HG03342 (cell line): ENCODE data around the gene SAP25.
"Not testable (repeated sequence)": the region's sequence is repeated elsewhere in the genome, so short reads cannot be mapped to it uniquely, and the experiment has no call there.

Experiments
- ATAC-seq: cut with Tn5 transposase; IDR thresholded peaks from one replicate; pipeline ENCODE4 v1.9.1; 2021; ENCODE audit warnings: mild to moderate bottlenecking, moderate library complexity; ENCODE audit not compliant: unreplicated experiment

Gene SAP25

DNA sequence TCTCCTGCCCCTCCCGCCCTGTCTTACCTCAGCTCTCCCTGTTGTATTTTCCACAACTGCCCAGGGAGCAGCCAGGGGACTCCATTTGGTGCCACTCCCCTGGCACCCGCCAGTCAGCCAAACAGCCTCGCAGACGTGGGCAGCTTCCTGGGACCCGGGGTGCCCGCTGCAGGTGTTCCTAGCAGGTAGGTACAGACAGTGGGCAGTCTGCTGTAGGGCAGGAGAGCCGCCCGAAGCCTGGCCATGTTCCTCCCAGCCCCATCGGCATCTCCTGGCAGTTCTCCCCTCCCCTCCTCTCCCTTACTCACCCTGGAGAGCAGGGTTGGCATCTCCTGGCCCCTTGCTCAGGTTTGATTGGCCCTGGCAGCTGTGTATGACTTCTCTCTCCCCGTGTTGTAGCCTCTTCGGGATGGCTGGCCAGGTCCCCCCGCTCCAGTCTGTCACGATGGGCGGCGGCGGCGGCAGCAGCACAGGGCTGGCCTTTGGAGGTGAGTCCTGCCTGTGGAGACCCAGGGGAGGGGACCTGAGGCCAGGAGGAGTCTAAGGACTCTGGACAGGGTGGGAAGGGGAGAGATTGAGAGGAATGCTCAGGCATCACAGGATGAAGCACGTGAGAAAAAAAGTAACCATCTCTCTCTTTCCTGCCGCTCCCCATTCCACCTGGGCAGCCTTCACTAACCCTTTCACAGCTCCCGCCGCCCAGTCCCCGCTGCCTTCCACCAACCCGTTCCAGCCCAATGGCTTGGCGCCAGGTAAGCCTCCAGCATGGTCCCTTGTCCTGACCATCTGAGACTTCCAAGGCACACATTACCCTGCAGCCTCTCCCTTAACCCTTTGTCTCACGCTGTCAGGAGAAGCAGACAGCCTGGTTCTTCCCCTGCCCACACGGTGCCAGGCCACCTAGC, 11.3 kb downstream of the SAP25 start:
- no peak for ATAC-seq

DNA sequence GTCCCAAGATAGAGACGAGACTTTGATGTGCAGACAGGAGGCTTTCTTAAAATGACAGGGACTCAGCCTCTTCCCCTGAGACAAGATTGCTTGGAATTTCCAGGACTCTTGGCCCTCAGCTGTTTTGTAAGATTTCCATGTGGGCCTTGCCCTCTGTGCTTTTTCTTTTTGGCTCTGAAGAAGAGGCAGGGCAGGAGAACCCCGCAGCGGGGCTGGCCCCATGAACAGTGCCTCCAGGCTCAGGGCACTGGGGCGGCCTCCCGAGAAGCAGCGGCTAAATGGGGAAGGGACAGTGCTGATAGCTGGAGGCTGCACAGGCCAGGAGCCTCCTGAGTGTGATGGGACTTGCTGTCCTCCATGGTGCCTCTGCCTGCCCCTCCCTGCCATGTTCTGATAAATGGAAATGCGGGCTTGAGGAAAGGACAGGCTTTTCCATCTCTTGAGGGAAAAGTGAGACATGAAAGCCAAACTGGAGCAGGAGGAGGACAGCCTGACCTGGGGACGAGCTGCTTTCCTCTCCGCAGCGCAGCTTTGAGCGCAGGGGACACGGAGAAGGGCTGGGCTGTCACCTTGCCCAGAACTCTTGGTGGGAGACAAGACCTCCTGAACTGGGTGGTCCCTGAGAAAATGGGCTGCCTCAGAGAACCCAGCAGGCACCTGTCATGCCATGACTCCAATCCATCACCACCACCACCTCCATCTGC, 12.1 kb downstream of the SAP25 start:
- ATAC-seq: no peak

DNA sequence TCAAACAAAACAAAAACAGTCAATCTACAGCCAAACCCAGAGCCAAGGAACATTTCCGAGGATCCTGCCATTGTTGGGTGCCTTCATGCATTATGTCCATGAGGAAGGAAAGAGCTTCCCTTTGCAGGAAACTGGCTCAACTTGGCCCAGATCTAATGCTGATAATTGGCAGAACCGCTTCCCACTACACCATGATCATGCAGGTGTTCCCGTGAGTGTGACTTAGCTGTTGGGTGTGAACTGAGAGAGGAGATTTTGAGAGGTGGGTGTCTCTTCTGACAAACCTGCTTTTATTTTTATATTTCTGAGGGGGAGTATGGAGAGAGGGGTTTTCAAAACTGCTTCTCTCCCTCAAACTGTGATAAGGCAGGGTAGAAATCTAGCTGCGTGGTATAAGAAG, 14.6 kb downstream of the SAP25 start:
- ATAC-seq: no peak

DNA sequence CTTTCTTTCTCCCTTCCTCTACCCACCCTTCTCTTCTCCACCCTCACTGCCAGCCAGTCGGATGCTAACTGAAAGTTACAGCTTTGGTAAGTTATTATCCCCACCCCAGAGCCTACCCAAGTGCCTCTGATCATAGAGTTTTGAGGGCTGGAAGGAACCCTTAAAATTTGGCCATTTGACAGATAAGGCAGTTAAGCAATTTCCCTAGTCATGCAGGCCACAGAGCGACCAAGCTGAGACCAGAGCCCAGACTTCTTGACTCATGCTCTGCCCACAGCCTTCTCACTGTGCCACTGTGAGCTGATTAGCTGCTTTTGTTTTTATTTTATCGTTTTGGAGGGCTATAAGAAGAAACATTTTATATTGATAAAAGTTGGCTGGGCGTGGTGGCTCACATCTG, 17.2 kb downstream of the SAP25 start:
- no peak for ATAC-seq

DNA sequence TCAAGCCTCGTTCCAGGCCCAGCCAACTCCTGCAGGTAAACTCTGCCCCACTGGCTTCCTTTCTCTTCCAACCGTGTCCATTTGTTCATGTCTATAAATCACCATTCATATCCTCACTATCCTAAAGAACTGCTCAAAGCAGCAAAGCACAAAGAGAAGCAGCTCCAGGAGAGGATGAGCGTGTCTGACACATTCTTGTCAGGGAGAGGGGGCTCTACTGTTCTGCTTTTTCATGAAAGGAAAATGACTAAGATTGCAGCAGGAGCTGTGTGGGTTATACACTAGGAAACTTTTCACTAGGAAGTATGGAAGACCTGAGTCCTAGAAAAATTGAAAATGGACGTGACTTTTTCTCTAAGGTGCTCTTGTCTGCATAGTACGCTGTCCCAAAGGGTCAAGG, 18.0 kb downstream of the SAP25 start:
- no peak for ATAC-seq

DNA sequence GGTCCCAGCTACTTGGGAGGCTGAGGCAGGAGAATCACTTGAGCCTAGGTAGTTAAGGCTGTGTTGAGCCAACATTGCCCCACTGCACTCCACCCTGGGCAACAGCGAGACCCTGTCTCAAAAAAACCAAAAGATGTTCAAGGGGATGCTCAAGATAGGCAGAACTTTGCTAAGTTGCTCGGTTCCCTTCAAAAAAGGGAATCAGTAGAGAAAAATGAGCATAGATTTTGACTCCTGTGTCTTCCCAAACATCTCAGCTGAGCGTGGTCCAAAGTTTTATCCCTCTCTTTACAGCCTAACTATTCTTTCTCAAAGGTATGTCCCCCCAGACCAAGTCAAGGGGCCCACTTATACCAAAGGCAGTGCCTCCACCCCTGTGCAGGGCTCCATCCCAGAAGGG, 20.7 kb downstream of the SAP25 start:
- no peak for ATAC-seq

DNA sequence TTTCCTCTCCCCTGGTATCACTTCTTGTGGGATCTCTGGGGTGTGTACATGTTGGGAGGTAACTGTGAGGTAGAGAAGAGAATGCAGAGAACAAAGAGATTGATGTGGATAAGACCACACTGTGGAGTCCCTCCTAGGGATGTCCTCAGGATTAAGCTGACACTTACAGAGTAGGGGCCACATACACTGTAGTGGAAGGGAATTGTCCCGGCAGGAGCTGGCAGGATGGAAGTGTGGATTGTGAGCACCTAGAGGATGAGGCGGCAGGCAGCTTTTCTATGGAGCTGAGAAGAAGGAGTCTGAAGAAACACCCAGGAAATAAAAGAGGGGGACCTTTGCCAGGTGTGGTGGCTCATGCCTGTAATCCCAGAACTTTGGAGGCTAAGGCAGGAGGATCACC, 21.2 kb downstream of the SAP25 start:
- no peak for ATAC-seq

DNA sequence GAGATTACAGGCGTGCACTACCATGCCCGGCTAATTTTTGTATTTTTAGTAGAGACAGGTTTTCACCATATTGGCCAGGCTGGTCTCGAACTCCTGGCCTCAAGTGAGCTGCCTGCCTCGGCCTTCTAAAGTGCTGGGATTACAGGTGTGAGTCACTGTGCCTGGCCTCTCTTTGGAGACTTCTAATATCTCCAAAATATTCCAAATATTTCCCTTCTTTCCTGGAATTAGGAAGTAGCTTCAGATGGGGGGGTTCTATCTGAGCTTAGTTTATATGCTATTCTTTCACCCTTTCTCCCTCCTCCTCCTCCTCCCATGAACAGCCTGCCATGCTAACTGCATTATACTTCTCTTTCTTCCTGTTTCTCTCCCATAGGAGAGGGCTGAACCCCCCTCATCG, 25.3 kb downstream of the SAP25 start:
- ATAC-seq: not testable (repeated sequence)

DNA sequence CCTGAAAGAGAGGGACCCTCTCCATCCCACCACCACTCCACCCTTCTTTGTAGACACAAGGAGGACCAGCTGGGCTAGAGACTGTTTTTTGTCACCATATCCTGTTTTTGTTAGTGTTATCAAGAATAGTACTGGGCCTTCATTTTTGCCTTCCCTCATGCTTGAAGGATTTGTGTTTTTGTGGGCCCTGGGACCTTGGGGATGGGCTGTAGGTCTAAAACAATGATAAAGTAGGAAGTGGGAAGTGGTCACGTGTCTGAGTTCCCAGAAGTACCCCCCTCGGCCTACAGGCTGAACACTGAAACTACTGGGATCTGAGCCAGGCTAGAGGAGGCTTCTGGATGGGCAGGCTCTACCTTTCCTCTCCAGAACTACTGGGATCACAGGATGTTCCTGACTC, 25.8 kb downstream of the SAP25 start:
- no peak for ATAC-seq

DNA sequence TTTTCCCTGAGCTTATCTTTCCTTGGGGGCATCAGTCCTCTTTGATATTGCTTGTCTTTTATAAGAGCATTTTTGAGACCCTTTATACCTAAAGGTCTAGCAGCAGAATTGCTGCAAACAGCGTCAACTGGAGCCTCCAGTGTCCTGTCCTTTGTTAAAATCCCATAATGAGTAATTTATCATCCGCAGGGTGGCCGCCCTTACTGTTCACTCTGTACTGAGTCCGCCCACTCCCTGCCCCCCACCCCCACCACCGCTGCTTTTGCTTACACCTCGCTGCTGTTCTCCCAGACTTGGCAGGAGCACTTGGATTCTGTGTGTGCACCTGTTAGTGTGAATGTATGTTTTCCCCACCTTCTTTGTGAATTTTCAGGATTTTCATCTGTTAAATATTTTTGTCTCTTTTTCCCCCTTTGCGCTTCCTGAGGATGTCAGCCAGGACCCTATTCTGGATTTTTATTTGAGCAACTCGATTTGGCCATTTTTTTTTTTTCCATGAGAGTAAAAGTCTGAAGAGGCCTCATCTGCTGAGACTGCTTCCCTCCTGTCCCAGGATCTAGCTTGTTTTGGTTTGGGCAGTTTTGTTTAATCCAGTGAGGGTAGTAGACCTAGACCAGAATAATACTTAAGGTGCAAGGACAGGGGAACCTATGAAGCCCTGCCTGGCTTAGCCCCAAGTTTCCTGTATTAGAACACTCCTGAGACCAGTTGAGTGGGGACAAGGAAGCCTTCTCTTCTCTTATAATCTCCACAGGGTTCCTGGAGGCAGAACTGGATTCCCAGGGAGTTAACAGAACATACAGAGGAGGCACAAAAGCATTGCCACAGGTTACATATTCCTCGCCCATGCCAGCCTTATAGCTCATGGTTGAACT, 26.5 kb downstream of the SAP25 start:
- ATAC-seq: no peak

DNA sequence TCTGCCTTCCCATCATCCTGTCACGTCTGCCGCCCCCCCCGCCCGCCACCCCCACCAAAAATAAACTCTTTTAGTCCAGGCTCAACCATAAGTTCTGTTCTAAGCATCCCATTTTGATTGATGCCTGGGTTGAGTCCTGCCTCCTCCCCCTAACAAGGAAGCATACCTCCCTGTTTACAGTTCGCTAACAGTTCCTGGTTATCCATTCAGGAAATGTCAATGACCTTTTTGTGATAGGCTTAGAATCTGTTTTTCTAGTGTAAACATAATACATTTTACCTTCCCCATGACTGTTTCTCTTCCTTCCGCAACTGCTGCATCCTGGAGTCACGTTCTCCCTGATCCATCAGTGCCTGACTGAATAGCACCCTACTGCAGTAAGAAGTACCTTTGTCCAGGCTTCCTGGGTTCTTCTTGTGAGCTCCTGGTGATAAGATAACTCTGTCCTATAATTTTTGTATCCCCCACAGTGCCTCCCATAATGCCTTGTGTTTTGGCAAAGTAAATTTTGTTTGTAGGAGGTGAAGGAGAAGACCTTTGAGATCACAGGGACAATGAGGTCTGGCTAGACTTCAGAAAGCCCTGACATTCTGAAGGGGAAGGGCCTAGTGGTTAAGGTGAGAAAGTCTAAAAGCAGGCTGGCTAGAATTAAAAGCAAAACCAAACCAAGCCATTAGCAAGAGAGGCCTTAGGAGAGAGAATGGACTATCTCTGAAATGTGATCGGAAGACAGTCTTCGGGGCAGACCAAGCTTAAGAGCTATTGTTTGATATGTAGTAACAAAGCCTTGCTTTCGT, 27.4 kb downstream of the SAP25 start:
- ATAC-seq: peak; percentile 38

DNA sequence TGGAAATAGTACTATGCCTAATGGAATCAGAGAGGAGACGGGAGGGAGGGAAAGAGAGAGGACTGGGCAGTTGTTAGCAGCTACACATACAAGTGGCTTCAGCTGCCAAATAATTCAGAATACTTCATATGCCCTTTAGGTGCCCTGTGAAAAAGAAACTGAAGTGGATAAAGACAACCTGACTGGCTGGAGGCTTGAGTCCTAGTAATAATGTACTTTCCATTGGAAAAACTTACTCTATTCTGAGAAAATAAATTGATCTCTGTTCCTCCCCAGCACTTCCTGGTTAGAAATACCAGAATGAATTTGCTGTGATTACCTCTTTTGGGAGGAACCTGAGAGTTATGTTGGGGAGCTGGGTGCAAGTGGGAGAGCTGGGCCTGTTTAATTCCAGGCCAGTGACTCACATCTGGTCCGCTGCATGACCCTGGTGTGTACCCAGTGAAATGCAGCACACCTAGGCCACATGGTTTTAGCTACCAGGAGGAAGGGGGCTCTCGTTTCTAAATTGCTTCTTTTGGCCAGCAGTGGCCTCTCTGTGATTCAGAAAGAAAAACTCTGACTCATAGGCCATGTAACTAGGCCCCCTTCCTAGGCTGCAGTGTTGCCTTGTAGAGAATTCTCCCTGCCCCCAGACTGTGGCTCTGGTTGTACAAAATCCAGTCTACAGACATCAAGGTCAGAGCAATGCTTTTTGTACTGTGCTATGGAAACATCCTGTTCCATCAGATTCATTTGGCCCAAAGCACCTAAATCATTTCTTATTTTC, 28.2 kb downstream of the SAP25 start:
- peak; percentile 40 for ATAC-seq

DNA sequence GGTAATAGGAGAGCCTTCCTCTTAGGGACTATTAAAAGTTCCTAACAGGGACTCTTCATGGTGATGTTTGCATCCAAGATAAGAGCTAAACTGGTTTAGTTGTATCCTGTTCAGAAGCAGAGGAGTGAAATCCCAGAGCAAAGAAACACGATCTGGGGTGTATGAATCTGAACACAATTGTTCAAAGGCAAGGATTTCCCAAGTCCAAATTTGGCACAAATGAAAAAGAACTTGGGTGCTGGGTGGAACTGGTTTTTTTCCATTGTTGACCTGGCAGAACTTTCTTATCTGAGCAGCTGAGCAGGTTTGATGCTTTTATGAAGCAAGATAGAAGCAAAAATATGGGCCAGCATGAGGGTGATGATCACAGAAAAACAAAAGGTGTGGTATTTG, 28.7 kb downstream of the SAP25 start:
- ATAC-seq: no peak

DNA sequence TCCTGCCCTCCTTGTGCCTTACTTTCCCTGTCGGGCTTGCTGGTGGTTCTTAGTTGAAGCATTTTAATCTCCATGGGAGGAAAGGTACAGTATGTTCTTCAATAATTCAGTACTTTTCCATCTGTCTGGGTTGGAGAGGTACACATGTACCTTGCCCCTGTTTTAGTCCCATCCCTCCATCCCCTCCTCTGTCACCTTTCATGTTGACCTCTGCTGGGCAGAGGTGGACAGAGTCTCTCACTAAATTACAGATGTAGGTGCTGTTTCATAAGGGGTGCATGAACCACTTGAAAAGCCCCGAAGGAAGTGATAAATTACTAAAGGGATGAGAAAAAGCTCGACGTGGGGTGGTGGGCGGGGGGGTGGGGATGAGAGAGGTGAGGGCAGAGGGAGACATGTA, 29.3 kb downstream of the SAP25 start:
- ATAC-seq: no peak

DNA sequence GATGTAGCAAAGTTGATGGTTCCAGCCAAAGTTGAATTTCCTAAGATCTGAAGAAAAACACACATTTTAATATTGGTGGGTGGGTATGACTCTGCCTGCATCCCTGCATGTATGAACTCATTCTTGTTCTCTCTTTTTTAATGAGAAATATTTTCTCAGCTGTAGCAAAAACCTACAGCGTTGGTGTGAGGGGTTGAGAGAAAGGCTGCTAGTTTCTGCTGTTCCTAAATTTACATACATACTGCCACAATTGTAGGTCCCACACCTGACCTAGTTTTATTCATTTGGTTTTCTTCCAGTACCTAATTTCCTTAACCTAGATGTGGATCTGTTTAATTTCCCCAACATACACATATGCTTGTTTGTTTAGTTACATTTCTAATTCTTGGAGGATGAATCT, 30.1 kb downstream of the SAP25 start:
- ATAC-seq: no peak

DNA sequence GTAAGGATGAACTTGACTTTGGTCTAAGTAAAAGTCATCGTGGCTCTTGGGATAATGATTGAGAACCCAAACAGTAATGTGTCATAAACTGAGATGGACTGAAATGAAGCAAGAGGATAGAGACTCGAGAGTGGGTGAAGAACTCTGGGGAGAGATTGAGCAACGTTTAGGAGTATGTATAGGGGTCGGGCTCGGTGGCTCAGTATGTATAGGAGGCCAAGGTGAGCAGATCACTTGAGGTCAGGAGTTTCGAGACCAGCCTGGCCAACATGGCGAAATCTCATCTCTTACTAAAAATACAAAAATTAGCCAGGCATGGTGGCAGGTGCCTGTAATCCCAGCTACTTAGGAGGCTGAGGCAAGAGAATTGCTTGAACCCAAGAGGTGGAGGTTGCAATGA, 32.4 kb downstream of the SAP25 start:
- ATAC-seq: not testable (repeated sequence)

DNA sequence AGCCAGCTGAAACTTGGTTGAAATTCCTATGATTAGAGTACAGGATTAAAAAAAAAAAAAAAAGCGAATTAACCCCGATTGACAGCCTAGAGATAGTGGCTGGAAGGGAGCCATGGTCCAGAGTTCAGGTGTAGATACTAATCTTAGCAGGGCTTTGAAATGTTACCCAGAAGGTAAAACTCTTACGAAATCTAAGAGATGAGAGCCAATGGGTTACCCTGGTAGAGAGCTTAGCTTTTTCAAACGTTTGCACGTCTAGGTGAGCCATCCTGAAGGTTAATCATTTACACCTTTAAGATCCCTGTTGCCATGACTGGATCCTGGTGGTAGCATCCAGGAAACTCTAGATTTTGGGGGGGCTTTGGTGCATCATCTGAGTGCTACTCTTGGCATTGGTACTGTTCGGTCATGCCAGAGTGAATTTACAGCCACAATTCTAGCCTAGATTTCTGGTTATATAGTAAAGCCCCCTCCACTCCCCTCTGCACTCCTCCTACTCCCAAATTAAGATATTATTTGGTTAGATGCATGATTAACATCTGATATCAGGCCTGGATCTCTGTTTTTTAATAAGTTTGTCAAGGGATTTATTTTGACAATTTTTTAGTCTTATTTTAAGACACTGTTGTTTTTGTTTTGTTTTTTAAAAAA, 33.5 kb downstream of the SAP25 start:
- ATAC-seq: no peak

DNA sequence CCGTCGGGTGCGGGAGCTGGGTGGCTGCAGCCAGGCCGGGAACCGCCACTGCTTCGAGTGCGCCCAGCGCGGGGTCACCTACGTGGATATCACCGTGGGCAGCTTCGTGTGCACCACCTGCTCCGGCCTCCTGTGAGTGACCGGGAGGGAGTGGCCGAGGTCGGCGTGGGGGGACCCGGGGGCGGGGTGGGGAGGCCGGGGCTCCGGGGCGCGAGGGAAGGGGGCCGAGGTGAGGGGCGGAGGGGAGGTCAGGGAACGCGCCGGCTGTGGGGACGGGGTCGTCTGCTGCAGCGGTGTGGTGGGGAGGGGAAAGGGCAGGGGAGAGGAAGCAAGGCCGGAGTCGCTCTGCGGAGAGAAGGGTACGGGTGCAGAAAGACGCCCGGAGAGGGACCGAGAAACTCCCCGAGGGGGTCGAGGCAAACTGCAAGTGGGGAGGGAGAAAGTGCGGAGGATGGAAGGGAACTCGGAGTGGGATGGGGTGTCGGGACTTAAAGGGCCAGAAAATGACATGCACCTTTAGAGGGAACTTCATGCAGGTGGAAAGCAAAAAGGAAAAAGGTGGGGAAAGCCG, 34.2 kb downstream of the SAP25 start:
- no peak for ATAC-seq
